Activated CD4-positive, alpha-beta T cell treated with anti-CD3 and anti-CD28 coated beads for 36 hours (primary cell): ENCODE data around the gene GPRC5D. TPM values are rescaled to one million over a fixed set of nuclear protein-coding genes. Genes with fewer than 3 reads are reported as not detected.

Source experiments
- ATAC-seq: fragments of 200-7000 bp; cut with Tn5 transposase; one replicate; pipeline ENCODE4 v1.10.0; 2021; ENCODE audit warnings: mild to moderate bottlenecking, moderate library complexity
- CTCF ChIA-PET: fragments of 350-600 bp; sonication (Branson Sonifier 250); formaldehyde crosslinking; loops from one replicate; lab custom pipeline; 2021; ENCODE audit warnings: antibody characterized with exemption; lab: Charles Lee
- POLR2A ChIA-PET: fragments of 350-600 bp; sonication (Branson Sonifier 250); formaldehyde crosslinking; loops from one replicate; lab custom pipeline; 2021; ENCODE audit warnings: antibody characterized with exemption, inconsistent platforms; lab: Charles Lee
- DNase-seq: peaks from one replicate; pipeline ENCODE4 v3.0.0-alpha.2; 2020
- H3K27ac Mint-ChIP-seq: one replicate; pipeline ENCODE4 v1.8.0; 2021; ENCODE audit warnings: mixed read lengths
- H3K27me3 Mint-ChIP-seq: one replicate; pipeline ENCODE4 v1.8.0; 2021; ENCODE audit warnings: mixed read lengths
- H3K36me3 Mint-ChIP-seq: one replicate; pipeline ENCODE4 v1.8.0; 2021; ENCODE audit warnings: low read depth, mixed read lengths
- H3K4me1 Mint-ChIP-seq: one replicate; pipeline ENCODE4 v1.8.0; 2021; ENCODE audit warnings: mixed read lengths
- H3K4me3 Mint-ChIP-seq: one replicate; pipeline ENCODE4 v1.8.0; 2021; ENCODE audit warnings: mild to moderate bottlenecking, moderate library complexity, mixed read lengths
- H3K9me3 Mint-ChIP-seq: one replicate; pipeline ENCODE4 v1.8.0; 2021; ENCODE audit warnings: low read depth, mixed read lengths
- intact Hi-C, 2 experiments: fragments of 100-400 bp; cut with DNase I in 1 of 2; cut with micrococcal nuclease in 1 of 2; formaldehyde crosslinking; loops; one replicate each; pipeline versions ENCODE4 v1.14.2 to v1.15.1; 2022 to 2024; cut with DNase I, micrococcal nuclease
- total RNA-seq, 2 experiments: library from RNA; stranded (reverse); gene quantifications; one replicate each; pipeline ENCODE4 v1.2.3, GENCODE V29; 2021

GPRC5D gene
- total RNA-seq, 2 experiments from 2014 or later, result not detected

- CTCF ChIA-PET, result interaction anchor here (0.7 kb wide), 1 partner anchor 73 kb away, joined by 3 read pairs; no protein-coding TSS in a partner anchor
Observed at GRCh38 chr12:12919666-12920435, 32.1 kb downstream of the GPRC5D start.

GRCh38 chr12:12918781-12919389 lies 33.1 kb downstream of the GPRC5D start:
- no peaks in the 10 kb centered on the region for H3K9me3 Mint-ChIP-seq
- H3K4me3 Mint-ChIP-seq, result no peak overlapping the region
- DNase-seq, result no peak
- no peak for ATAC-seq
- peaks cover 12% of the 10 kb centered on the region for H3K27me3 Mint-ChIP-seq
- ChIA-PET POLR2A (no interaction called here), CTCF (interaction anchor here (0.7 to 1.0 kb wide), 3 partner anchors 74 to 337 kb away, joined by 3 to 5 read pairs (median 4); no protein-coding TSS in a partner anchor)
- H3K4me1 Mint-ChIP-seq, result peaks cover 7% of the 10 kb centered on the region
- intact Hi-C loops, result loop anchor here in 1 of 2 experiments (5.0 kb wide), 2 partner anchors 83 to 178 kb away; partner anchors contain the start of gene HEBP1
- no peaks in the 10 kb centered on the region for H3K36me3 Mint-ChIP-seq
- H3K27ac Mint-ChIP-seq, result no peak overlapping the region

More at GRCh38 chr12:12919666-12920435, 32.1 kb downstream of the GPRC5D start:
- intact Hi-C loops, result loop anchor here (5.0 kb wide), 3 partner anchors 82 to 177 kb away; partner anchors contain the start of gene HEBP1 (in 1 of the 2)
- no peak overlapping the region for H3K4me3 Mint-ChIP-seq
- no peak overlapping the region for H3K27ac Mint-ChIP-seq
- peaks cover 7% of the 10 kb centered on the region for H3K4me1 Mint-ChIP-seq
- DNase-seq, result no peak
- POLR2A ChIA-PET, result no interaction called here
- H3K36me3 Mint-ChIP-seq, result no peaks in the 10 kb centered on the region
- H3K27me3 Mint-ChIP-seq, result peaks cover 12% of the 10 kb centered on the region
- ATAC-seq, result no peak
- H3K9me3 Mint-ChIP-seq, result no peaks in the 10 kb centered on the region

DNA sequence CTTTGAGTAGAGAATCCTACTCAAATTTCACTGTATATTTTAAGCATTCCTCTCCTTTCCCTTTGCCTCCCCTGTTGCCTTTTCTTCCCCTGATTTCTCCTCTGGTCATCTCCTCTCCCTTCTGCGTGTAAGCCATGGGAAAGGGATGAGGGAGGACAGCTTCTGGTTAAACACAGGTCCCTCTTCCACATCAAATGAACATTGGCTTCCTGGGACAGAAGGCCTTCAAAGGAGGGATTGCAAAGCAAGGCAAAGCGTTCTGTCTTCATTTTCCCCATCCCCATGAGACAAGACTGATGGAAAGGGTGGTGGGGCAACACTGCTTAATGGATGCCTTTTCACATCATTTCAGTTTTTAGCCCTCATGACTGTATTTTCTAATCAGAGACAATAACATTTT lies 34.5 kb downstream of the GPRC5D start:
- H3K4me3 Mint-ChIP-seq, result no peak overlapping the region
- ChIA-PET POLR2A (no interaction called here), CTCF (interaction anchor here (0.6 to 4.3 kb wide), 5 partner anchors 9 to 294 kb away, joined by 3 to 56 read pairs (median 4); no protein-coding TSS in a partner anchor)
- DNase-seq (no peak), ATAC-seq (no peak)
- peaks cover 12% of the 10 kb centered on the region for H3K27me3 Mint-ChIP-seq
- intact Hi-C loops, result loop anchor here in 1 of 2 experiments (5.0 kb wide), 2 partner anchors 85 to 180 kb away; partner anchors contain the start of gene HEBP1
- H3K36me3 Mint-ChIP-seq, result no peaks in the 10 kb centered on the region
- H3K27ac Mint-ChIP-seq, result no peak overlapping the region
- no peaks in the 10 kb centered on the region for H3K9me3 Mint-ChIP-seq
- H3K4me1 Mint-ChIP-seq, result peaks cover 7% of the 10 kb centered on the region

GRCh38 chr12:12916135-12916944 lies 35.6 kb downstream of the GPRC5D start:
- Mint-ChIP-seq H3K4me3 (no peak overlapping the region), H3K4me1 (peaks cover 7% of the 10 kb centered on the region), H3K27ac (no peak overlapping the region), H3K27me3 (peaks cover 12% of the 10 kb centered on the region), H3K36me3 (no peaks in the 10 kb centered on the region), H3K9me3 (no peaks in the 10 kb centered on the region)
- peak; percentile 97 for ATAC-seq
- DNase-seq, result peak; percentile 91
- intact Hi-C loops, result loop anchor here (1.0 to 5.0 kb wide), 7 partner anchors 67 to 318 kb away; partner anchors contain the start of gene HEBP1 (in 2 of the 2)
- ChIA-PET CTCF (interaction anchor here (0.6 to 4.9 kb wide), 31 partner anchors 9 to 339 kb away, joined by 3 to 58 read pairs (median 4); partner anchors contain the start of gene FAM234B), POLR2A (no interaction called here)

GRCh38 chr12:12915656-12916055 lies 36.3 kb downstream of the GPRC5D start:
- DNase-seq, result no peak
- Mint-ChIP-seq H3K27ac (no peak overlapping the region), H3K4me3 (no peak overlapping the region), H3K27me3 (peaks cover 12% of the 10 kb centered on the region), H3K9me3 (no peaks in the 10 kb centered on the region), H3K4me1 (peaks cover 8% of the 10 kb centered on the region), H3K36me3 (no peaks in the 10 kb centered on the region)
- ATAC-seq, result no peak
- POLR2A ChIA-PET, result no interaction called here
- intact Hi-C loops, result loop anchor here (1.0 to 5.0 kb wide), 7 partner anchors 68 to 319 kb away; partner anchors contain the start of gene HEBP1 (in 2 of the 2)
- CTCF ChIA-PET, result interaction anchor here (0.6 to 4.9 kb wide), 21 partner anchors 10 to 339 kb away, joined by 3 to 58 read pairs (median 5); partner anchors contain the start of gene FAM234B

GRCh38 chr12:12912711-12913110 lies 39.3 kb downstream of the GPRC5D start:
- peaks cover 8% of the 10 kb centered on the region for H3K27me3 Mint-ChIP-seq
- no peaks in the 10 kb centered on the region for H3K36me3 Mint-ChIP-seq

GRCh38 chr12:12909995-12910420 lies 42.0 kb downstream of the GPRC5D start:
- intact Hi-C loops, result loop anchor here in 1 of 2 experiments (5.0 kb wide), 1 partner anchor 157 kb away; no protein-coding TSS in a partner anchor
- Mint-ChIP-seq H3K36me3 (no peaks in the 10 kb centered on the region), H3K4me3 (no peak overlapping the region), H3K27me3 (no peaks in the 10 kb centered on the region), H3K27ac (no peak overlapping the region), H3K4me1 (peaks cover 18% of the 10 kb centered on the region), H3K9me3 (no peaks in the 10 kb centered on the region)
- ATAC-seq, result peak; percentile 22
- CTCF ChIA-PET, result interaction anchor here (0.6 to 2.0 kb wide), 7 partner anchors 11 to 302 kb away, joined by 3 to 7 read pairs (median 3); no protein-coding TSS in a partner anchor
- POLR2A ChIA-PET, result no interaction called here
- no peak for DNase-seq

More at GRCh38 chr12:12912711-12913110, 39.3 kb downstream of the GPRC5D start:
- Mint-ChIP-seq H3K4me3 (no peak overlapping the region), H3K27ac (no peak overlapping the region), H3K9me3 (no peaks in the 10 kb centered on the region), H3K4me1 (peaks cover 25% of the 10 kb centered on the region)
- no peak for DNase-seq
- no peak for ATAC-seq
- intact Hi-C loops, result loop anchor here in 1 of 2 experiments (5.0 kb wide), 1 partner anchor 155 kb away; no protein-coding TSS in a partner anchor
- POLR2A ChIA-PET, result interaction anchor here (0.7 kb wide), 1 partner anchor 1587 kb away, joined by 4 read pairs; no protein-coding TSS in a partner anchor
- CTCF ChIA-PET, result interaction anchor here (0.5 to 4.9 kb wide), 3 partner anchors 72 to 188 kb away, joined by 3 to 58 read pairs (median 4); no protein-coding TSS in a partner anchor

GRCh38 chr12:12909228-12909994 lies 42.6 kb downstream of the GPRC5D start:
- ATAC-seq (no peak), DNase-seq (no peak)
- CTCF ChIA-PET, result interaction anchor here (0.9 to 2.0 kb wide), 4 partner anchors 18 to 303 kb away, joined by 3 to 7 read pairs (median 4); partner anchors contain the start of gene GPRC5A
- no peaks in the 10 kb centered on the region for H3K9me3 Mint-ChIP-seq
- peaks cover 18% of the 10 kb centered on the region for H3K4me1 Mint-ChIP-seq
- H3K27ac Mint-ChIP-seq, result peak overlapping the region; percentile 32
- POLR2A ChIA-PET, result interaction anchor here (0.5 kb wide), 1 partner anchor 81 kb away, joined by 3 read pairs; no protein-coding TSS in a partner anchor
- intact Hi-C loops, result no loop called here
- H3K4me3 Mint-ChIP-seq, result no peak overlapping the region
- H3K27me3 Mint-ChIP-seq, result no peaks in the 10 kb centered on the region
- no peaks in the 10 kb centered on the region for H3K36me3 Mint-ChIP-seq

DNA sequence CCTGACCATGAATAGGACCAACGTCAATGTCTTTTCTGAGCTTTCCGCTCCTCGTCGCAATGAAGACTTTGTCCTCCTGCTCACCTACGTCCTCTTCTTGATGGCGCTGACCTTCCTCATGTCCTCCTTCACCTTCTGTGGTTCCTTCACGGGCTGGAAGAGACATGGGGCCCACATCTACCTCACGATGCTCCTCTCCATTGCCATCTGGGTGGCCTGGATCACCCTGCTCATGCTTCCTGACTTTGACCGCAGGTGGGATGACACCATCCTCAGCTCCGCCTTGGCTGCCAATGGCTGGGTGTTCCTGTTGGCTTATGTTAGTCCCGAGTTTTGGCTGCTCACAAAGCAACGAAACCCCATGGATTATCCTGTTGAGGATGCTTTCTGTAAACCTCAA lies 43.3 kb downstream of the GPRC5D start:
- intact Hi-C loops, result no loop called here
- H3K27me3 Mint-ChIP-seq, result no peaks in the 10 kb centered on the region
- no peak overlapping the region for H3K4me3 Mint-ChIP-seq
- no peaks in the 10 kb centered on the region for H3K9me3 Mint-ChIP-seq
- H3K36me3 Mint-ChIP-seq, result no peaks in the 10 kb centered on the region
- ChIA-PET POLR2A (interaction anchor here (0.5 kb wide), 1 partner anchor 80 kb away, joined by 3 read pairs; no protein-coding TSS in a partner anchor), CTCF (interaction anchor here (0.9 to 1.5 kb wide), 3 partner anchors 17 to 303 kb away, joined by 3 to 5 read pairs (median 5); partner anchors contain the start of gene GPRC5A)
- DNase-seq, result no peak
- ATAC-seq, result no peak
- H3K27ac Mint-ChIP-seq, result no peak overlapping the region
- H3K4me1 Mint-ChIP-seq, result peaks cover 18% of the 10 kb centered on the region
